Neural cell (in vitro differentiated cells): ENCODE data around the gene DTD1.

Source experiments
- EP300 ChIP-seq: fragments of 450-650 bp; conservative IDR thresholded peaks from 2 replicates; pipeline ENCODE4 v1.6.1; 2014; ENCODE audit warnings: antibody characterized with exemption, mild to moderate bottlenecking, moderate library complexity; ENCODE audit not compliant: poor library complexity, severe bottlenecking
- EZH2 ChIP-seq: fragments of 200-600, 300-800 bp; shearing (Covaris generic), sonication (generic); IDR thresholded peaks from 2 replicates; pipeline ENCODE4 v1.6.1; 2014; ENCODE audit warnings: antibody characterized with exemption, low read length, borderline replicate concordance, mild to moderate bottlenecking; ENCODE audit not compliant: insufficient read depth, poor library complexity, severe bottlenecking
- MXI1 ChIP-seq: fragments of 450-650 bp; conservative IDR thresholded peaks from 2 replicates; pipeline ENCODE4 v1.6.1; 2014; ENCODE audit warnings: antibody characterized with exemption, mild to moderate bottlenecking; ENCODE audit not compliant: poor library complexity, severe bottlenecking
- POLR2AphosphoS5 ChIP-seq: IDR thresholded peaks from 2 replicates; pipeline ENCODE4 v1.6.1; 2012
- REST ChIP-seq: IDR thresholded peaks from 2 replicates; pipeline ENCODE4 v1.6.1; 2012; ENCODE audit warnings: borderline replicate concordance
- TAF1 ChIP-seq: IDR thresholded peaks from 2 replicates; pipeline ENCODE4 v1.6.1; 2012; ENCODE audit warnings: low read depth
- TF ChIP-seq, protein P1 (sequence below): fragments of 450-650 bp; IDR thresholded peaks from 2 replicates; pipeline ENCODE4 v1.5.1; 2014; ENCODE audit warnings: antibody characterized with exemption, mild to moderate bottlenecking, moderate library complexity; ENCODE audit not compliant: poor library complexity, severe bottlenecking

DNA sequence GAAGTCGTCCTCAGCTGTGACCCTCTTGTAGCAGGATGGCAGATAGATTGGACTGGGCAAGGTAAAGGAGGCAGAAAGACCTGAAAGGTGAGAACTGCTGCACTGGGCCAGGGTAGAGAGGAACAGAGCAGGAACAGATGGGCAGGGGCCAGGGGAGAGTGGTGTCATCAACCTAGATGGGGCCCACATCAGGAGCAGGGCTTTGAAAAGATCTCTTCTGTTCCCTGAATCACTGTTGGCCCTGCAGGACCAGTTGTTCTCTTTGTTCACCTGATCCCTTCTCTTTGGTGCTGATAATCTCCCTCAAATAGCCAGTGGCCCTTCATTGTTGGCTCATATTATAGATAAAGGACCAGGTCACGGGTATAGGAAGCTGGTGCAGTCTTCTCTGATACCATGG is 59.9 kb downstream of the DTD1 start:
- TF ChIP-seq POLR2AphosphoS5 (no peak), EP300 (no peak), REST (no peak), TAF1 (no peak), EZH2 (no peak), MXI1 (no peak)
- TF ChIP-seq, protein P1, sequence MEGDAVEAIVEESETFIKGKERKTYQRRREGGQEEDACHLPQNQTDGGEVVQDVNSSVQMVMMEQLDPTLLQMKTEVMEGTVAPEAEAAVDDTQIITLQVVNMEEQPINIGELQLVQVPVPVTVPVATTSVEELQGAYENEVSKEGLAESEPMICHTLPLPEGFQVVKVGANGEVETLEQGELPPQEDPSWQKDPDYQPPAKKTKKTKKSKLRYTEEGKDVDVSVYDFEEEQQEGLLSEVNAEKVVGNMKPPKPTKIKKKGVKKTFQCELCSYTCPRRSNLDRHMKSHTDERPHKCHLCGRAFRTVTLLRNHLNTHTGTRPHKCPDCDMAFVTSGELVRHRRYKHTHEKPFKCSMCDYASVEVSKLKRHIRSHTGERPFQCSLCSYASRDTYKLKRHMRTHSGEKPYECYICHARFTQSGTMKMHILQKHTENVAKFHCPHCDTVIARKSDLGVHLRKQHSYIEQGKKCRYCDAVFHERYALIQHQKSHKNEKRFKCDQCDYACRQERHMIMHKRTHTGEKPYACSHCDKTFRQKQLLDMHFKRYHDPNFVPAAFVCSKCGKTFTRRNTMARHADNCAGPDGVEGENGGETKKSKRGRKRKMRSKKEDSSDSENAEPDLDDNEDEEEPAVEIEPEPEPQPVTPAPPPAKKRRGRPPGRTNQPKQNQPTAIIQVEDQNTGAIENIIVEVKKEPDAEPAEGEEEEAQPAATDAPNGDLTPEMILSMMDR: no peak
